HepG2 (cell line): ENCODE measurements around the gene COL9A3. TPM values are rescaled to one million over a fixed set of nuclear protein-coding genes. Genes with fewer than 3 reads are reported as not detected.
A peak's percentile ranks its signal among the peaks of the same experiment; 100 is the strongest.

Source experiments
- ATAC-seq: fragments of 200-7000 bp; cut with Tn5 transposase; 3 replicates; pipeline ENCODE4 v1.9.1; 2020; ENCODE audit warnings: mild to moderate bottlenecking, moderate library complexity
- BruUV-seq: library from RNA; stranded (reverse); fragments of 400-500 nt; replicated peaks from 2 replicates; lab custom pipeline; 2021; lab: Mats Ljungman, UMichigan
- CTCF ChIA-PET: fragments of 300-600 bp; formaldehyde crosslinking; extraction: SDS; loops from one replicate; lab custom pipeline; 2021; ENCODE audit warnings: low total read pairs, inconsistent platforms, low intra/inter-chr PET ratio; lab: Yijun Ruan, JAX
- POLR2A ChIA-PET: fragments of 350-600 bp; sonication (Branson Sonifier 250); formaldehyde crosslinking; loops from one replicate; lab custom pipeline; 2020; ENCODE audit warnings: antibody characterized with exemption, inconsistent platforms; lab: Yijun Ruan, JAX
- DNase-seq: peaks from one replicate; pipeline ENCODE4 v3.0.0-alpha.2; 2015; ENCODE audit warnings: low spot score
- FAIRE-seq: peaks from 3 replicates; lab custom pipeline; 2011; peaks lifted over from hg19 to GRCh38; lab: Jason Lieb, UNC
- H2AFZ ChIP-seq: one replicate; pipeline ENCODE4 v1.6.1; 2011; ENCODE audit warnings: low read length, inconsistent platforms
- H3K27ac ChIP-seq: fragments of 300-600 bp; 3 replicates; pipeline ENCODE4 v1.8.0; 2011; ENCODE audit warnings: mixed run types, mild to moderate bottlenecking, mixed read lengths, low read length, inconsistent platforms; ENCODE audit not compliant: insufficient read depth; ENCODE audit errors: extremely low read length
- H3K27me3 ChIP-seq, 2 experiments: fragments of 200-600 bp in 1 of 2; 2 replicates in 1 of 2; 3 replicates in 1 of 2; pipeline versions ENCODE4 v1.6.0 to v1.8.0; 2011; ENCODE audit warnings: low read length in 2 of 2, mild to moderate bottlenecking in 2 of 2, moderate library complexity in 2 of 2, inconsistent platforms in 1 of 2; ENCODE audit not compliant: insufficient read depth in 2 of 2, control insufficient read depth in 1 of 2
- H3K36me3 ChIP-seq, 2 experiments: fragments of 200-600 bp in 1 of 2; replicated peaks in 1 of 2; 2 replicates in 1 of 2; 3 replicates in 1 of 2; pipeline versions ENCODE4 v1.5.1 to v1.8.0; 2011; ENCODE audit warnings: low read length in 2 of 2, inconsistent platforms in 1 of 2; ENCODE audit not compliant: insufficient read depth in 2 of 2, control insufficient read depth in 1 of 2
- H3K4me1 ChIP-seq: 2 replicates; pipeline ENCODE4 v1.5.1; 2012; ENCODE audit warnings: low read length, inconsistent platforms; ENCODE audit not compliant: insufficient read depth
- H3K4me2 ChIP-seq: 2 replicates; pipeline ENCODE4 v1.6.0; 2011; ENCODE audit warnings: low read depth, low read length, inconsistent platforms
- H3K4me3 ChIP-seq, 3 experiments: fragments of 200-600 bp in 1 of 3; sonication (generic), shearing (Covaris generic) in 1 of 3; replicated peaks in 1 of 3; 2 replicates each; pipeline ENCODE4 v1.5.1; 2011 to 2016; ENCODE audit warnings: low read length in 3 of 3, inconsistent platforms in 2 of 3, low read depth in 2 of 3, mild to moderate bottlenecking in 2 of 3, control low read depth in 1 of 3, mixed read lengths in 1 of 3; ENCODE audit not compliant: insufficient read depth in 1 of 3
- H3K79me2 ChIP-seq: one replicate; pipeline ENCODE4 v1.6.1; 2011; ENCODE audit warnings: low read length, inconsistent platforms; ENCODE audit not compliant: insufficient read depth
- H3K9ac ChIP-seq: 2 replicates; pipeline ENCODE4 v1.6.0; 2011; ENCODE audit warnings: mild to moderate bottlenecking, low read depth, low read length, inconsistent platforms; ENCODE audit not compliant: insufficient read depth
- H3K9me3 ChIP-seq: 2 replicates; pipeline ENCODE4 v1.5.1; 2012; ENCODE audit warnings: mild to moderate bottlenecking, low read length
- H4K20me1 ChIP-seq: 2 replicates; pipeline ENCODE4 v1.6.0; 2011; ENCODE audit warnings: inconsistent platforms, mild to moderate bottlenecking, low read length, moderate library complexity; ENCODE audit not compliant: insufficient read depth
- FOXK2 ChIP-seq: fragments of 450-650 bp; IDR thresholded peaks from 2 replicates; pipeline ENCODE4 v1.6.1; 2016
- GATAD1 ChIP-seq: IDR thresholded peaks from 2 replicates; pipeline ENCODE4 v1.6.1; 2016; ENCODE audit warnings: missing genetic modification reagents, missing compliant biosample characterization
- HES4 ChIP-seq: sonication (generic); formaldehyde crosslinking; IDR thresholded peaks from 2 replicates; pipeline ENCODE4 v1.9.0; 2021; ENCODE audit warnings: mild to moderate bottlenecking, missing genetic modification reagents, borderline replicate concordance
- KAT2B ChIP-seq: fragments of 150-350 bp; IDR thresholded peaks from 2 replicates; pipeline ENCODE4 v1.6.1; 2014; ENCODE audit warnings: low read depth, low read length, borderline replicate concordance
- KDM5A ChIP-seq: fragments of 200-600 bp; sonication (generic); IDR thresholded peaks from 2 replicates; pipeline ENCODE4 v1.7.0; 2018; ENCODE audit warnings: antibody characterized with exemption, mild to moderate bottlenecking, low read length, borderline replicate concordance
- SMC3 ChIP-seq: IDR thresholded peaks from 2 replicates; pipeline ENCODE4 v1.6.1; 2011; ENCODE audit warnings: low read length, improper control_type of control experiment
- TOPORS ChIP-seq: sonication (generic); formaldehyde crosslinking; IDR thresholded peaks from 2 replicates; pipeline ENCODE4 v1.8.0; 2023; ENCODE audit warnings: mild to moderate bottlenecking, missing genetic modification reagents
- ZFP41 ChIP-seq: sonication (generic); formaldehyde crosslinking; IDR thresholded peaks from 2 replicates; pipeline ENCODE4 v1.4.0; 2020; ENCODE audit warnings: mild to moderate bottlenecking, missing genetic modification reagents, borderline replicate concordance
- ZNF296 ChIP-seq: sonication (generic); formaldehyde crosslinking; conservative IDR thresholded peaks from 2 replicates; pipeline ENCODE4 v1.5.0; 2020; ENCODE audit warnings: mild to moderate bottlenecking, missing genetic modification reagents
- ZNF329 ChIP-seq: sonication (generic); formaldehyde crosslinking; IDR thresholded peaks from 2 replicates; pipeline ENCODE4 v1.9.0; 2021; ENCODE audit warnings: low read depth, mild to moderate bottlenecking, missing genetic modification reagents
- ZNF660 ChIP-seq: sonication (generic); formaldehyde crosslinking; IDR thresholded peaks from 2 replicates; pipeline ENCODE4 v1.5.1; 2020; ENCODE audit warnings: mild to moderate bottlenecking, low read depth, missing genetic modification reagents, borderline replicate concordance
- ZNF674 ChIP-seq: sonication (generic); formaldehyde crosslinking; IDR thresholded peaks from 2 replicates; pipeline ENCODE4 v1.5.0; 2020; ENCODE audit warnings: low read depth, mild to moderate bottlenecking, missing genetic modification reagents
- WGBS: methylation state at CpG from one replicate; pipeline ENCODE4 v1.1.6; 2017; ENCODE audit warnings: low lambda C conversion rate; 5-methylcytosine and 5-hydroxymethylcytosine counted together
- in situ Hi-C: cut with HindIII; loops from 2 replicates; pipeline ENCODE4 v1.10.0; 2017; ENCODE audit warnings: low pct_unique_long_range_greater_than_20kb; ENCODE audit not compliant: extremely low pct_ligation_motif_present
- intact Hi-C: fragments of 100-400 bp; cut with micrococcal nuclease; formaldehyde crosslinking; loops from one replicate; pipeline ENCODE4 v1.10.0; 2022; ENCODE audit not compliant: unreplicated experiment
- polyA plus RNA-seq, 8 experiments: library from polyadenylated mRNA; depleted of rRNA in 3 of 8; stranded (reverse) in 7 of 8; unstranded in 1 of 8; fragments of >200 nt; fragmentation: Illumina TruSeq in 4 of 8; extraction: Trizol in 4 of 8; gene quantifications; 2 replicates each; pipeline versions ENCODE4 v1.2.1 to v1.2.3, GENCODE V29; 2011 to 2016; ENCODE audit warnings: low read depth in 4 of 8, missing spikeins in 1 of 8, mixed read lengths in 1 of 8; ENCODE audit not compliant: insufficient read depth in 1 of 8
- total RNA-seq, 5 experiments: library from RNA; depleted of rRNA; stranded (reverse); fragments of >200 nt; fragmentation: Illumina TruSeq; extraction: Trizol; gene quantifications; 2 replicates each; pipeline ENCODE4 v1.2.3, GENCODE V29; 2016; ENCODE audit warnings: low read depth in 1 of 5
- TF ChIP-seq, protein P1 (sequence below): IDR thresholded peaks from 2 replicates; pipeline ENCODE4 v1.6.1; 2012; ENCODE audit warnings: low read length, improper control_type of control experiment
- TF ChIP-seq, protein P2 (sequence below), 2 experiments: sonication (generic) in 1 of 2; formaldehyde crosslinking in 1 of 2; IDR thresholded peaks; 2 replicates each; pipeline versions ENCODE4 v1.4.0 to v1.6.1; 2016 to 2020; ENCODE audit warnings: borderline replicate concordance in 1 of 2, low read depth in 1 of 2, mild to moderate bottlenecking in 1 of 2, missing genetic modification reagents in 1 of 2
- TF ChIP-seq, protein P3 (sequence below): sonication (generic); formaldehyde crosslinking; IDR thresholded peaks from 2 replicates; pipeline ENCODE4 v1.5.0; 2020; ENCODE audit warnings: mild to moderate bottlenecking, low read depth, missing genetic modification reagents, borderline replicate concordance

COL9A3 gene
- total and polyA plus RNA-seq, 2 of the 13 experiments (the other 11 are each of a cell fraction or from before 2014, with no cell fraction given), result 155 to 204 TPM

DNA sequence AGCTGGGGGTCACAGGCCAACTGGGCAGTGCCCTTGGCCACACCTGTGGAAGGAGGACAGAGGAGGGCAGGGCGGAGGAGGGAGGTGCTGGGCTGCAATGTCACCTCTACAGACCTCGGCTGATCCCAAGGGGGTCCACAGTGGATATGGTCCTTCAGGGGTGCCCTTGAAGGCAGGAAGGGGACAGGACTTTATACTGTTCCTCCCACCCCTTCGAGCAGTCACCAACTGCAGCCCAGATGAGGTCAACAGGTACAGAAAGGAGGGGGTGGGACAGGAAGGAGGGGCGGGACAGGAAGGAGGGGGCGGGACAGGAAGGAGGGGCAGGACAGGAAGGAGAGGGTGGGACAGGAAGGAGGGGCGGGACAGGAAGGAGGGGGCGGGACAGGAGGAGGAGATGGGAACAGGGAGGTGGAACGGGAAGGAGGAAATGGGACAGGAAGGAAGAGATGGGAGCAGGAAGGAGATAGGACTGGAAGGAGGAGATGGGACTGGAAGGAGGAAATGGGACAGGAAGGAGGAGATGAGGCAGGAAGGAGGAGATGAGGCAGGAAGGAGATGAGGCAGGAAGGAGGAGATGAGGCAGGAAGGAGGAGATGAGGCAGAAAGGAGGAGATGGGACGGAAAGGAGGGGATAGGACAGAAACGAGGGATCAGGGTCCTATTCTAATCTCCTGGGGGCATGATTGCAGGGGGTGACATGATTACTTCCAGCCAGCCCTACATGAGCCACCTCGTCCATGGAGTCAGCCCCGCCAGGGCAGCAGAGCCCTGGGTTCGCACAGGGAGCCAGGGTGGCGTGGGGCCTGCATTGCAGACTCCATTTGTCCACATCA lies 39.9 kb upstream of the COL9A3 start:
- BruUV-seq, result no TSS peak
- POLR2A ChIA-PET, result no interaction called here
- no peak overlapping the region for H2AFZ ChIP-seq
- H3K9ac ChIP-seq, result no peak overlapping the region; the same call in 1 of the 2 replicates
- H3K4me2 ChIP-seq, result peak overlapping the region; percentile 57
- 38% methylated on average over 14 of the region's 14 CpGs for WGBS
- no peak overlapping the region for H3K27ac ChIP-seq
- FAIRE-seq (no peak), DNase-seq (peak; percentile 58), ATAC-seq (peak; percentile 3)
- H3K4me1 ChIP-seq, result peaks cover 33% of the 10 kb centered on the region
- CTCF ChIA-PET, result no interaction called here
- H3K79me2 ChIP-seq, result no peaks in the 10 kb centered on the region
- no peaks in the 10 kb centered on the region for H3K36me3 ChIP-seq
- H3K4me3 ChIP-seq, result peak overlapping the region in 2 of 3 experiments; percentile 32 to 56; a peak in 3 of 6 replicates
- intact Hi-C loops, result no loop called here
- in situ Hi-C loops, result loop anchor here (10.0 to 25.0 kb wide), 2 partner anchors 92 to 265 kb away; no protein-coding TSS in a partner anchor
- H3K27me3 ChIP-seq, result peaks cover 25 to 70% of the 10 kb centered on the region in 2 experiments
- H4K20me1 ChIP-seq, result no peaks in the 10 kb centered on the region
- H3K9me3 ChIP-seq, result no peaks in the 10 kb centered on the region
- TF ChIP-seq, protein P1, sequence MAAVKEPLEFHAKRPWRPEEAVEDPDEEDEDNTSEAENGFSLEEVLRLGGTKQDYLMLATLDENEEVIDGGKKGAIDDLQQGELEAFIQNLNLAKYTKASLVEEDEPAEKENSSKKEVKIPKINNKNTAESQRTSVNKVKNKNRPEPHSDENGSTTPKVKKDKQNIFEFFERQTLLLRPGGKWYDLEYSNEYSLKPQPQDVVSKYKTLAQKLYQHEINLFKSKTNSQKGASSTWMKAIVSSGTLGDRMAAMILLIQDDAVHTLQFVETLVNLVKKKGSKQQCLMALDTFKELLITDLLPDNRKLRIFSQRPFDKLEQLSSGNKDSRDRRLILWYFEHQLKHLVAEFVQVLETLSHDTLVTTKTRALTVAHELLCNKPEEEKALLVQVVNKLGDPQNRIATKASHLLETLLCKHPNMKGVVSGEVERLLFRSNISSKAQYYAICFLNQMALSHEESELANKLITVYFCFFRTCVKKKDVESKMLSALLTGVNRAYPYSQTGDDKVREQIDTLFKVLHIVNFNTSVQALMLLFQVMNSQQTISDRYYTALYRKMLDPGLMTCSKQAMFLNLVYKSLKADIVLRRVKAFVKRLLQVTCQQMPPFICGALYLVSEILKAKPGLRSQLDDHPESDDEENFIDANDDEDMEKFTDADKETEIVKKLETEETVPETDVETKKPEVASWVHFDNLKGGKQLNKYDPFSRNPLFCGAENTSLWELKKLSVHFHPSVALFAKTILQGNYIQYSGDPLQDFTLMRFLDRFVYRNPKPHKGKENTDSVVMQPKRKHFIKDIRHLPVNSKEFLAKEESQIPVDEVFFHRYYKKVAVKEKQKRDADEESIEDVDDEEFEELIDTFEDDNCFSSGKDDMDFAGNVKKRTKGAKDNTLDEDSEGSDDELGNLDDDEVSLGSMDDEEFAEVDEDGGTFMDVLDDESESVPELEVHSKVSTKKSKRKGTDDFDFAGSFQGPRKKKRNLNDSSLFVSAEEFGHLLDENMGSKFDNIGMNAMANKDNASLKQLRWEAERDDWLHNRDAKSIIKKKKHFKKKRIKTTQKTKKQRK, result no peak
- TF ChIP-seq FOXK2 (peak; percentile 24; the same call in 1 of the 2 replicates), ZNF660 (0 out of 2 replicates have a peak, but pooled peaks have one; percentile 52), ZNF296 (CRISPR knock-in tag) (no peak), KAT2B (no peak), ZNF674 (CRISPR knock-in tag) (no peak), TOPORS (CRISPR knock-in tag) (no peak), HES4 (CRISPR knock-in tag) (peak; percentile 11; the same call in 1 of the 2 replicates), KDM5A (no peak), ZNF329 (CRISPR knock-in tag) (no peak), GATAD1 (no peak), SMC3 (no peak), ZFP41 (CRISPR knock-in tag) (no peak)
- TF ChIP-seq, protein P2, sequence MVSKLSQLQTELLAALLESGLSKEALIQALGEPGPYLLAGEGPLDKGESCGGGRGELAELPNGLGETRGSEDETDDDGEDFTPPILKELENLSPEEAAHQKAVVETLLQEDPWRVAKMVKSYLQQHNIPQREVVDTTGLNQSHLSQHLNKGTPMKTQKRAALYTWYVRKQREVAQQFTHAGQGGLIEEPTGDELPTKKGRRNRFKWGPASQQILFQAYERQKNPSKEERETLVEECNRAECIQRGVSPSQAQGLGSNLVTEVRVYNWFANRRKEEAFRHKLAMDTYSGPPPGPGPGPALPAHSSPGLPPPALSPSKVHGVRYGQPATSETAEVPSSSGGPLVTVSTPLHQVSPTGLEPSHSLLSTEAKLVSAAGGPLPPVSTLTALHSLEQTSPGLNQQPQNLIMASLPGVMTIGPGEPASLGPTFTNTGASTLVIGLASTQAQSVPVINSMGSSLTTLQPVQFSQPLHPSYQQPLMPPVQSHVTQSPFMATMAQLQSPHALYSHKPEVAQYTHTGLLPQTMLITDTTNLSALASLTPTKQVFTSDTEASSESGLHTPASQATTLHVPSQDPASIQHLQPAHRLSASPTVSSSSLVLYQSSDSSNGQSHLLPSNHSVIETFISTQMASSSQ (IDR thresholded peaks at IDR 0.05; ENCODE audit: low read depth), result no peak
- TF ChIP-seq, protein P2 (CRISPR knock-in tag; IDR thresholded peaks at IDR 0.05; ENCODE audit: borderline replicate concordance), result no peak
- TF ChIP-seq, protein P3, sequence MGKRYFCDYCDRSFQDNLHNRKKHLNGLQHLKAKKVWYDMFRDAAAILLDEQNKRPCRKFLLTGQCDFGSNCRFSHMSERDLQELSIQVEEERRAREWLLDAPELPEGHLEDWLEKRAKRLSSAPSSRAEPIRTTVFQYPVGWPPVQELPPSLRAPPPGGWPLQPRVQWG (CRISPR knock-in tag), result no peak
